ENCODE measurements around the gene NET1.
"Not testable (repeated sequence)": the region's sequence is repeated elsewhere in the genome, so short reads cannot be mapped to it uniquely, and the experiment has no call there.

The NET1 gene

GRCh38 chr10:5462841-5463293 lies 50.5 kb downstream of the NET1 start:
- no peak for DNase-seq (ENCODE audit: low spot score)

GRCh38 chr10:5464546-5464945 lies 52.2 kb downstream of the NET1 start:
- DNase-seq (ENCODE audit: low spot score) = no peak

GRCh38 chr10:5465976-5466450 lies 53.7 kb downstream of the NET1 start:
- DNase-seq (ENCODE audit: low spot score) = no peak

GRCh38 chr10:5466451-5467206 lies 54.3 kb downstream of the NET1 start:
- peak; percentile 89 for DNase-seq (ENCODE audit: low spot score)

- DNase-seq (ENCODE audit: low spot score) = no peak
Observed at GRCh38 chr10:5467207-5467535, 54.8 kb downstream of the NET1 start.

GRCh38 chr10:5467634-5468255 lies 55.4 kb downstream of the NET1 start:
- no peak for DNase-seq (ENCODE audit: low spot score)

- no peak for DNase-seq (ENCODE audit: low spot score)
Observed at GRCh38 chr10:5468262-5469106, 56.1 kb downstream of the NET1 start.

GRCh38 chr10:5469353-5470061 lies 57.1 kb downstream of the NET1 start:
- no peak for DNase-seq (ENCODE audit: low spot score)

- no peak for DNase-seq (ENCODE audit: low spot score)
Observed at GRCh38 chr10:5470062-5470751, 57.9 kb downstream of the NET1 start.

GRCh38 chr10:5474642-5475041 lies 62.3 kb downstream of the NET1 start:
- not testable (repeated sequence) for DNase-seq (ENCODE audit: low spot score)

GRCh38 chr10:5475088-5475487 lies 62.7 kb downstream of the NET1 start:
- DNase-seq (ENCODE audit: low spot score) = not testable (repeated sequence)

GRCh38 chr10:5475974-5476807 lies 63.8 kb downstream of the NET1 start:
- not testable (repeated sequence) for DNase-seq (ENCODE audit: low spot score)

- DNase-seq (ENCODE audit: low spot score) = no peak
Observed at GRCh38 chr10:5476918-5477525, 64.7 kb downstream of the NET1 start.

GRCh38 chr10:5477948-5478693 lies 65.8 kb downstream of the NET1 start:
- no peak for DNase-seq (ENCODE audit: low spot score)

- DNase-seq (ENCODE audit: low spot score) = no peak
Observed at GRCh38 chr10:5478694-5479305, 66.4 kb downstream of the NET1 start.

GRCh38 chr10:5479481-5480161 lies 67.3 kb downstream of the NET1 start:
- DNase-seq (ENCODE audit: low spot score) = peak; percentile 41

GRCh38 chr10:5480162-5480941 lies 68.0 kb downstream of the NET1 start:
- DNase-seq (ENCODE audit: low spot score) = peak; percentile 55
